A673 (cell line): ENCODE results near the gene ITFG1. TPM values are rescaled to one million over a fixed set of nuclear protein-coding genes. Genes with fewer than 3 reads are reported as not detected.

Experiments used
- BruUV-seq: library from RNA; stranded (reverse); fragments of 400-500 nt; replicated peaks from 2 replicates; lab custom pipeline; 2021; lab: Mats Ljungman, UMichigan
- CTCF ChIA-PET: fragments of 300-600 bp; sonication (Branson Sonifier 250); formaldehyde crosslinking; loops from one replicate; lab custom pipeline; 2022; ENCODE audit warnings: antibody characterized with exemption; lab: Charles Lee
- POLR2A ChIA-PET: fragments of 300-600 bp; sonication (Branson Sonifier 250); formaldehyde crosslinking; loops from one replicate; lab custom pipeline; 2022; ENCODE audit warnings: antibody characterized with exemption; ENCODE audit not compliant: low non-redundant PET; lab: Charles Lee
- DNase-seq: peaks from one replicate; pipeline ENCODE4 v3.0.0-alpha.2; 2015; ENCODE audit warnings: low spot score
- H3K27ac ChIP-seq: fragments of 200-600 bp; sonication (generic); 2 replicates; pipeline ENCODE4 v1.5.1; 2016; ENCODE audit warnings: mixed run types, low read depth, mild to moderate bottlenecking, mixed read lengths, antibody characterized with exemption, low read length; ENCODE audit not compliant: poor library complexity, severe bottlenecking
- H3K27me3 ChIP-seq: fragments of 200-600 bp; sonication (generic); replicated peaks from 2 replicates; pipeline ENCODE4 v1.6.1; 2017; ENCODE audit warnings: mixed run types, low read depth, mild to moderate bottlenecking, mixed read lengths, antibody characterized with exemption, low read length; ENCODE audit not compliant: insufficient read depth, poor library complexity
- H3K36me3 ChIP-seq: fragments of 200-600 bp; sonication (generic); 2 replicates; pipeline ENCODE4 v1.6.1; 2016; ENCODE audit warnings: mixed run types, mild to moderate bottlenecking, mixed read lengths, antibody characterized with exemption, low read length; ENCODE audit not compliant: insufficient read depth, poor library complexity, severe bottlenecking
- H3K4me1 ChIP-seq: fragments of 200-600 bp; sonication (generic); 2 replicates; pipeline ENCODE4 v1.6.1; 2017; ENCODE audit warnings: mixed run types, mild to moderate bottlenecking, mixed read lengths, antibody characterized with exemption, low read length; ENCODE audit not compliant: insufficient read depth, poor library complexity, severe bottlenecking
- H3K4me3 ChIP-seq: fragments of 200-600 bp; sonication (generic); 2 replicates; pipeline ENCODE4 v1.5.1; 2016; ENCODE audit warnings: low read depth, mixed run types, mild to moderate bottlenecking, mixed read lengths, low read length; ENCODE audit not compliant: poor library complexity, severe bottlenecking
- H3K9me3 ChIP-seq: fragments of 200-600 bp; sonication (generic); 2 replicates; pipeline ENCODE4 v1.6.1; 2016; ENCODE audit warnings: mixed run types, low read depth, mild to moderate bottlenecking, mixed read lengths, antibody characterized with exemption, low read length; ENCODE audit not compliant: poor library complexity, severe bottlenecking
- EZH2 ChIP-seq: fragments of 200-600 bp; sonication (generic); IDR thresholded peaks from 2 replicates; pipeline ENCODE4 v1.6.1; 2017; ENCODE audit warnings: borderline replicate concordance, low read depth, mild to moderate bottlenecking, mixed read lengths, antibody characterized with exemption, low read length; ENCODE audit not compliant: poor library complexity, severe bottlenecking
- intact Hi-C: fragments of 100-400 bp; cut with micrococcal nuclease; formaldehyde crosslinking; loops from one replicate; pipeline ENCODE4 v1.10.0; 2022; ENCODE audit not compliant: unreplicated experiment
- total RNA-seq: library from RNA; stranded (reverse); gene quantifications from 2 replicates; pipeline ENCODE4 v1.2.3, GENCODE V29; 2021
- TF ChIP-seq, protein P1 (sequence below): fragments of 300-800, 200-600 bp; sonication (generic); conservative IDR thresholded peaks from 2 replicates; pipeline ENCODE4 v1.5.1; 2017; ENCODE audit warnings: low read depth, mild to moderate bottlenecking, antibody characterized with exemption, low read length, moderate library complexity, mixed read lengths

The ITFG1 gene
- total RNA-seq, 1 experiment from 2014 or later: 40.1 TPM

- no peak for DNase-seq
- BruUV-seq: no TSS peak
- Histone ChIP-seq H3K27me3 (no peaks in the 10 kb centered on the region), H3K9me3 (no peaks in the 10 kb centered on the region), H3K4me3 (no peak overlapping the region), H3K27ac (no peak overlapping the region), H3K36me3 (no peaks in the 10 kb centered on the region), H3K4me1 (no peaks in the 10 kb centered on the region)
- TF ChIP-seq, protein P1, sequence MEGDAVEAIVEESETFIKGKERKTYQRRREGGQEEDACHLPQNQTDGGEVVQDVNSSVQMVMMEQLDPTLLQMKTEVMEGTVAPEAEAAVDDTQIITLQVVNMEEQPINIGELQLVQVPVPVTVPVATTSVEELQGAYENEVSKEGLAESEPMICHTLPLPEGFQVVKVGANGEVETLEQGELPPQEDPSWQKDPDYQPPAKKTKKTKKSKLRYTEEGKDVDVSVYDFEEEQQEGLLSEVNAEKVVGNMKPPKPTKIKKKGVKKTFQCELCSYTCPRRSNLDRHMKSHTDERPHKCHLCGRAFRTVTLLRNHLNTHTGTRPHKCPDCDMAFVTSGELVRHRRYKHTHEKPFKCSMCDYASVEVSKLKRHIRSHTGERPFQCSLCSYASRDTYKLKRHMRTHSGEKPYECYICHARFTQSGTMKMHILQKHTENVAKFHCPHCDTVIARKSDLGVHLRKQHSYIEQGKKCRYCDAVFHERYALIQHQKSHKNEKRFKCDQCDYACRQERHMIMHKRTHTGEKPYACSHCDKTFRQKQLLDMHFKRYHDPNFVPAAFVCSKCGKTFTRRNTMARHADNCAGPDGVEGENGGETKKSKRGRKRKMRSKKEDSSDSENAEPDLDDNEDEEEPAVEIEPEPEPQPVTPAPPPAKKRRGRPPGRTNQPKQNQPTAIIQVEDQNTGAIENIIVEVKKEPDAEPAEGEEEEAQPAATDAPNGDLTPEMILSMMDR: no peak
- no peak for TF ChIP-seq EZH2
- POLR2A ChIA-PET: no interaction called here
- intact Hi-C loops: no loop called here
- CTCF ChIA-PET: no interaction called here
Measured at GRCh38 chr16:47416869-47417268, 44.0 kb downstream of the ITFG1 start.

DNA sequence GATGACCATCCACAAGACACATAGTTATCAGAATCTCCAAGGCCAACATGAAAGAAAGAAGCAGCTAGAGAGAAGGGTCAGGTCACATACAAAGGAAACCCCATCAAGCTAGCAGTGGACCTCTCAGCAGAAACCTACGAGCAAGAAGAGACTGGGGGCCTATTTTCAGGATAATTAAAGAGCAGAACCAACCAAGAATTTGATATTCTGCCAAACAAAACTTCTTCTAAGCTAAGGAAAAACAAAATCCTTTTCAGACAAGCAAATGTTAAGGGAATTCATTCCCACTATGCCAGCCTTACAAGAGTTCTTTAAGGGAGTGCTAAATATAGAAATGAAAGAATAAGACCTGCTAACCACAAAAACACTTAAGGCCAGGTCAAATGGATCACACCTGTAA lies 47.8 kb downstream of the ITFG1 start:
- H3K4me3 ChIP-seq: no peak overlapping the region
- no peaks in the 10 kb centered on the region for H3K9me3 ChIP-seq
- no peak for TF ChIP-seq EZH2
- TF ChIP-seq, protein P1: no peak
- no peaks in the 10 kb centered on the region for H3K4me1 ChIP-seq
- ChIA-PET POLR2A (no interaction called here), CTCF (no interaction called here)
- H3K36me3 ChIP-seq: no peaks in the 10 kb centered on the region
- H3K27me3 ChIP-seq: no peaks in the 10 kb centered on the region
- BruUV-seq: no TSS peak
- intact Hi-C loops: no loop called here
- H3K27ac ChIP-seq: no peak overlapping the region
- no peak for DNase-seq

GRCh38 chr16:47408491-47408890 lies 52.4 kb downstream of the ITFG1 start:
- no peaks in the 10 kb centered on the region for H3K4me1 ChIP-seq
- no peaks in the 10 kb centered on the region for H3K9me3 ChIP-seq
- no peak overlapping the region for H3K27ac ChIP-seq
- no peak overlapping the region for H3K4me3 ChIP-seq
- TF ChIP-seq EZH2: no peak
- TF ChIP-seq, protein P1: no peak
- intact Hi-C loops: no loop called here
- POLR2A ChIA-PET: no interaction called here
- CTCF ChIA-PET: no interaction called here
- no peaks in the 10 kb centered on the region for H3K36me3 ChIP-seq
- no peaks in the 10 kb centered on the region for H3K27me3 ChIP-seq
- no peak for DNase-seq
- no TSS peak for BruUV-seq
